Myocyte (in vitro differentiated cells): ENCODE results near the gene ZHX3. TPM values are rescaled to one million over a fixed set of nuclear protein-coding genes. Genes with fewer than 3 reads are reported as not detected.
A peak's percentile ranks its signal among the peaks of the same experiment; 100 is the strongest.

Experiments
- DNase-seq: peaks from one replicate; pipeline ENCODE4 v3.0.0-alpha.2; 2012; ENCODE audit warnings: low read depth
- total RNA-seq: library from RNA; depleted of rRNA; stranded (reverse); fragments of >200 nt; gene quantifications from 2 replicates; pipeline ENCODE4 v1.2.3, GENCODE V29; 2014

Gene ZHX3
- total RNA-seq, 1 donor from 2014 or later, result 35.8 TPM

GRCh38 chr20:41192575-41192974 lies 125.0 kb downstream of the ZHX3 start:
- no peak for DNase-seq

GRCh38 chr20:41191562-41192500 lies 125.7 kb downstream of the ZHX3 start:
- DNase-seq, result no peak

DNA sequence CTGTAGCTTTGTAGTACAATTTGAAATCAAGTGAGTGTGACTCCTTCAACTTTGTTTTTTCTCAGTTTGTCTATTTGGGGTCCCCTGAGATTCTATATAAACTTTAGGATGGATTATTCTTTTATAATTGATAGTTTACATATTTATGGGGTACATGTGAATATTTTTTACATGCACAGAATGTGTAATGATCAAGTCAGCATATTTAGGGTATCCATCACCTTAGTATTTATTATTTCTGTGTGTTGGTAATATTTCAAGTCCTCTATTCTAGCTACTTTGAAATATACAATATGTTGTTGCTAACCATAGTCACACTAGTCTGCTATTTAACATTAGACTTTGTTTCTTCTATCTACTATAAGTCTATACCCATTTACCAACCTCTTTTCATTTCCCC lies 129.9 kb downstream of the ZHX3 start:
- no peak for DNase-seq

- peak; percentile 49 for DNase-seq
These were observed 132.3 kb downstream of the ZHX3 start for GRCh38 chr20:41185013-41185757.

GRCh38 chr20:41183831-41184230 lies 133.7 kb downstream of the ZHX3 start:
- DNase-seq, result no peak

DNA sequence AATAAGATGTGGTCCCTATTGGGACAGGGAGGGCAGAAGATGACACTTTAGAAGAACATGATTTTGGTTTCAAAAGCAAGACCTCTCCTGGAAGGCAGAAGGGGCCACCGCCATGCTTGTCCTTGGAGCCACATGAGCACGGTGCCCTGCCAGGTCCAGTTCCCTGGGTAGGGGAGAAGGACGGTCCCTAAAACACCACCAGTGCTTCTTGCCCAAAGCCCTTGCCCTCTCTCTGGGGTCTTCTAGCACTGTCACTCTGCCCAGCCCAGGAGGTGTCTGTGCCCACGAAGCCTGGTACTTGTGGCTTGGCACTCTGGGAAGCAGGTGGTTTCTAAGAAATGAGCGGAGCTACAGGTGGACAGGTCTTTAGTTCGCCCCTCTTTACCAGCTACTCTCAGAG lies 134.1 kb downstream of the ZHX3 start:
- DNase-seq, result no peak

DNA sequence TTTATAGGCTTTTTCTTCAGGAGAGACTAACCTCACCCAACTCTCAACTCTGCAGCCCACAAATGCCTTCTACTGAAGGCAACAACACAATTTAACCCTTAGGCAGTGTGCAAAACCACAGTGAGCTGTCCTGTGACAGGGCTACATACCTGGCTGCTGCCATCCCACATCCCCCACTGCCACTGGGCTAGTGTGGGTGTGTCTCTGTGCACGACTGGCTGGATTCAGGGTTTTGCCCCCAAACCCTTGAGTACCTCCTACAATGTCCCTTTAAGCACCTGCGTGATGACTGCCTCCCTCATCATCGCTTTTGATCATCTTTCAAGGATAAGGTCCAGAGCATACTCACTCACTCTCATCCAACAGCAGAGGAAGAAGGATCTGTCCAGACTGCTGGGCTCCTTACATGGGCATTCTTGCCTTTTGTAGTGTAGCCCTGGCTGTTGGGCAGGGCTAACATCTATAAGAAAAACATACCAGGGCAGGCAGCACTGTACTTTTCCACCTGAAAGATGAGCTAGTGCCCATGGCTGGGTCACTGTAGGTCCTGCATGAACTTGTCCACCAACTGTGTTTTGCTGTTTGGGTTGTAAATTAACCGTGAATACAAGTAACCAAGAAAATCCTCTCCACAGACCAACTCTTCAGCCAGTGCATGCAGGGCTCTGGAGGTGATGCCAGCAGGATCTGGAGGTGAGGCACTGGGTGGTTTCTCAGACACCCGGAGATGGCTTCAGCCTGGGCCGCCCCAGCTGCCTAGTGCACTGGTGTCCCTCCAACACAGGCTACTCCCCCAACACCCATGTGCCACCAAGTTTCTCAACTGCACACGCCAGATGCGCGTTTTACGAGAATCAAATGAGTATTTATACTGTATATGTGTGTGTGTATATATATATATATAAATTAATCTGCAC lies 135.0 kb downstream of the ZHX3 start:
- no peak for DNase-seq

DNA sequence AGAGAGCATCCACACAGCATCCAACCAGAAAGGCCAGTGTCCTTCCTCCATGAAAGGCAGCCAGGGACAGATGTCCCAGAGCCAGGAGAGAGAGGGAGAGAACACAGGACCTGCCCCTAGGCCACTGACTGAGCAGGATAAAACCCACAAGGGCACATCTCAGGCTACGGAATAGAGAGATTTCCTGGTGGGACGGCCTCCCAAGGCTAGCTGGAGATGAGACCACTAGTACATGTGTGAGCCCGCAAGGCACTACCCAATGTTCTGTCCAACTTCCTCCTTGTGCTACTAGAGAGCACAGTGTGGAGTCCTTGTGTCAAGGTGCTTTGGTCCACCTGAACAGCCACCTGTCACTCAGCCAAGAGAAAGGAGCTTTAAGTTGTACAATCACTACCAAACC lies 136.0 kb downstream of the ZHX3 start:
- no peak for DNase-seq

DNA sequence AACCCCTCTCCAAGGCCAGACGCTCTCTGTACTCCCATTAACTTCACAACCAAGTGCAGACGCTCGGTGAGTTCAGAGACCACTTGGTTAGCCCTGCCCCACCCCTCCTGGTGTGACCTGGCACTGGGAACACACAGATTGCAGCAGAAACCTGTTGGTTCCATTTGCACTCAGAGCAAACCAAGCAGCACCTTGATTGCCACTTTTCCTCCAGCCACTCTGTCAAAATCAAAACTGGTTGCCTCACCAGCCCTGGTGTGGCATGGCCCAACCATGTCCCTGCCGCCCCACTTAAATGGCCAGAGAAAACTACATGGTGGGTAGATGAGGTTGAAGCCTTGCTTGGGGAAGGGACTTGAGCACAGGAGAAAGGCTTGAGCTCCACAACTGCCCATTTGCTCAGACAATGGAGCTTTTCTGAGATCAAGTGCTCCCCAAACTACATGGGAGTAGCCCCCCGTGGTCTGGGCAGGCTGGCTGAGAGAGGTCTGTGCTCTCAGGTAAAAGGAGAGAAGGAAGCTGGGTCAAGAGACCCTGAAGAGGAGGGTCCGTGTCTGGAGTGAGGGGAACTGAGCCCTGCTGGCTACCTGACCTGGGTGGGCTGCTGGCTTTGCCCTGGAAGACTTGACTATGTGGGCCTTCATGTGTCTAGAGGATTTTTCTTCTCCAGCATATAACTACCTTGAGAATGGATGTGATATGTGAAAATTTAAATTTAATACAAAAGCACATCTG lies 136.8 kb downstream of the ZHX3 start:
- no peak for DNase-seq

DNA sequence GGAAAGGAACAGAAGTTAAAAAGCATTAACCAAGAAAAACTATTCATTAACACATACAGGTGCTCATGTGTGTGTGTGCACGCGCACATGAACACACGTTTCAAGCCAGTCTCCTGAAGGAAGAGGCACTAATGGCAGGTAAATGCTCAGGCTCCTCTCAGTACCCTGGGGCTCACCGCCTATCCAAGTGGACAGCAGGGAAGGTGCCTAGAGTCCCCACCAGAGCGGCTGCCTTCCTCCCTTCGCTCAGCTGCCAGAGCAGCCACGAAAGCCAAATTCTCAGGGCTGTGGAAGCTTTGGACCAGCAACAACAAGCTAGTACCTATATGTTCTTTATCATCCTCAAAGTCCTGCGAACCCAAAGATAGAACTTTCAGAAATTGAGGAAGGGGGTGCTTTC lies 137.6 kb downstream of the ZHX3 start:
- no peak for DNase-seq

GRCh38 chr20:41178904-41179432 lies 138.6 kb downstream of the ZHX3 start:
- DNase-seq, result peak; percentile 41

GRCh38 chr20:41178495-41178894 lies 139.0 kb downstream of the ZHX3 start:
- no peak for DNase-seq

DNA sequence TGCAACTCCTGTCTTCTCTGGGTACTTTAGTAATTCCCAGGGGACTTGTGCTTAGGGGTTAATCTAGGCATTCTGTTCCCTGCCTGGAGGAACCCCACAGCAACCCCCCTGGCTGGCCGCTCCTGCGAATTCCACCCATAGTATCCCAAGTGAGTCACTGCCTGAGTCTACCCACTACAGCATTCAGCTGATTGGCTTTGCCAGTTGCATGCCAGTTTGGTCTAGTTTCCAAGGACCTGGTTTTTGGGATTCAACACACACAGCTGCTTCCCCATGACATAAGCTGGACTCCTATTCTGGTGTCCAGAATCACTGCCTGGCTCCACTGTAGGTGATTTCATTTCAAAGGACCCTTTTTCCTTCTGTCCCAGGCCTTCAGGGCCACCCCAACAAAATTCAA lies 139.9 kb downstream of the ZHX3 start:
- DNase-seq, result peak; percentile 99

- DNase-seq, result no peak
These were observed 140.6 kb downstream of the ZHX3 start for GRCh38 chr20:41176711-41177552.

GRCh38 chr20:41175727-41176330 lies 141.7 kb downstream of the ZHX3 start:
- no peak for DNase-seq

GRCh38 chr20:41175201-41175651 lies 142.3 kb downstream of the ZHX3 start:
- no peak for DNase-seq

- peak; percentile 73 for DNase-seq
These were observed 142.7 kb downstream of the ZHX3 start for GRCh38 chr20:41174782-41175181.

GRCh38 chr20:41174373-41174772 lies 143.2 kb downstream of the ZHX3 start:
- DNase-seq, result no peak

- peak; percentile 47 for DNase-seq
These were observed 143.7 kb downstream of the ZHX3 start for GRCh38 chr20:41173791-41174341.
